Hepatocyte (in vitro differentiated cells): Measurements from ENCODE around the gene C4orf46.
"Not testable (repeated sequence)": the region's sequence is repeated elsewhere in the genome, so short reads cannot be mapped to it uniquely, and the experiment has no call there.

Experiments used
- CTCF ChIP-seq: fragments of 200-600 bp; sonication (generic); IDR thresholded peaks from 2 replicates; pipeline ENCODE4 v1.5.1; 2016; ENCODE audit warnings: antibody characterized with exemption, mild to moderate bottlenecking; ENCODE audit not compliant: poor library complexity
- EZH2 ChIP-seq: fragments of 200-600 bp; sonication (generic); IDR thresholded peaks from 2 replicates; pipeline ENCODE4 v1.6.1; 2016; ENCODE audit warnings: antibody characterized with exemption, mild to moderate bottlenecking, borderline replicate concordance
- EZH2phosphoT487 ChIP-seq: fragments of 200-600 bp; sonication (generic); IDR thresholded peaks from one replicate; pipeline ENCODE4 v1.6.1; 2018; ENCODE audit warnings: antibody characterized with exemption, mild to moderate bottlenecking, low read depth, moderate library complexity; ENCODE audit not compliant: unreplicated experiment, severe bottlenecking

GRCh38 chr4:158663707-158664625, 7.7 kb downstream of the C4orf46 start:
- not testable (repeated sequence) for TF ChIP-seq EZH2, CTCF, EZH2phosphoT487
